ENCODE data around the gene OR52H1.

GRCh38 chr11:5528495-5528894, 19.8 kb downstream of the OR52H1 start:
- TF ChIP-seq POLR2AphosphoS5 (IDR thresholded peaks at IDR 0.05; ENCODE audit: low read depth, low read length) (no peak), REST (IDR thresholded peaks at IDR 0.05; ENCODE audit: insufficient read depth in 1 of 2, low read depth in 2 of 2, low read length in 2 of 2) (no peak), TAF1 (IDR thresholded peaks at IDR 0.05; ENCODE audit: borderline replicate concordance, insufficient read depth, low read length) (no peak), SIN3A (IDR thresholded peaks at IDR 0.05; ENCODE audit: borderline replicate concordance, insufficient read depth, low read length) (no peak), FOXP2 (optimal IDR thresholded peaks at IDR 0.05; ENCODE audit: borderline replicate concordance, extremely low read depth, extremely low read length, insufficient read depth) (no peak)
